Measurements from ENCODE around the gene GSS. TPM values are rescaled to one million over a fixed set of nuclear protein-coding genes. Genes with fewer than 3 reads are reported as not detected.

Gene GSS
- total RNA-seq = 10 to 100 TPM; 36.5 to 40.5 TPM

- peak within 1 kb of the TSS; percentile 95 for H3K4me3 ChIP-seq
- H3K36me3 ChIP-seq = no peaks in the 10 kb centered on the region
- DNase-seq (ENCODE audit: low spot score) (peak; percentile 93), ATAC-seq (ENCODE audit: insufficient number of reproducible peaks, low FRiP score, low read depth) (peak; percentile 88)
- peak within 1 kb of the TSS; percentile 86 to 92 for H3K27ac ChIP-seq
- H3K27me3 ChIP-seq (replicated peaks; ENCODE audit: insufficient read depth) = no peaks in the 10 kb centered on the region
- peaks cover 8 to 16% of the 10 kb centered on the region in 2 donors for H3K4me1 ChIP-seq (ENCODE audit: control insufficient read depth in 1 of 2, low read depth in 2 of 2)
- peak; percentile 51 for TF ChIP-seq CTCF (IDR thresholded peaks at IDR 0.05)
- no peaks in the 10 kb centered on the region for H3K9me3 ChIP-seq
Measured at GRCh38 chr20:34955231-34956040, at the start of gene GSS, which contains the start of gene MYH7B. TSS of gene GSS (minus strand) at chr20:34955806. CDS start at chr20:34951852, 3,954 bp downstream. TSS of gene MYH7B (plus strand) at chr20:34955868. CDS start at chr20:34978006, 22,138 bp downstream.

GRCh38 chr20:35004749-35005462, 49.3 kb upstream of the GSS start:
- Histone ChIP-seq H3K9me3 (no peaks in the 10 kb centered on the region), H3K36me3 (peaks cover 87% of the 10 kb centered on the region), H3K27ac (no peak overlapping the region), H3K4me3 (no peak overlapping the region), H3K4me1 (ENCODE audit: control insufficient read depth in 1 of 2, low read depth in 2 of 2) (peaks cover 3 to 18% of the 10 kb centered on the region in 2 donors), H3K27me3 (replicated peaks; ENCODE audit: insufficient read depth) (no peaks in the 10 kb centered on the region)
- TF ChIP-seq CTCF (IDR thresholded peaks at IDR 0.05) = no peak
- no peak for ATAC-seq (ENCODE audit: insufficient number of reproducible peaks, low FRiP score, low read depth)
- no peak for DNase-seq (ENCODE audit: low spot score)

- no peak for DNase-seq (ENCODE audit: low spot score)
- Histone ChIP-seq H3K36me3 (peaks cover 86% of the 10 kb centered on the region), H3K27me3 (replicated peaks; ENCODE audit: insufficient read depth) (no peaks in the 10 kb centered on the region), H3K27ac (no peak overlapping the region), H3K9me3 (no peaks in the 10 kb centered on the region), H3K4me3 (no peak overlapping the region), H3K4me1 (ENCODE audit: control insufficient read depth in 1 of 2, low read depth in 2 of 2) (peaks cover 3 to 11% of the 10 kb centered on the region in 2 donors)
- TF ChIP-seq CTCF (IDR thresholded peaks at IDR 0.05) = no peak
- no peak for ATAC-seq (ENCODE audit: insufficient number of reproducible peaks, low FRiP score, low read depth)
Measured at GRCh38 chr20:35004051-35004725, 48.6 kb upstream of the GSS start.

GRCh38 chr20:35003211-35004031, 47.8 kb upstream of the GSS start:
- no peak for TF ChIP-seq CTCF (IDR thresholded peaks at IDR 0.05)
- peaks cover 89% of the 10 kb centered on the region for H3K36me3 ChIP-seq

More at GRCh38 chr20:35003211-35004031, 47.8 kb upstream of the GSS start:
- Histone ChIP-seq H3K4me1 (ENCODE audit: control insufficient read depth in 1 of 2, low read depth in 2 of 2) (peaks cover under 1 to 6% of the 10 kb centered on the region in 2 donors), H3K4me3 (no peak overlapping the region), H3K27me3 (replicated peaks; ENCODE audit: insufficient read depth) (no peaks in the 10 kb centered on the region), H3K27ac (no peak overlapping the region), H3K9me3 (no peaks in the 10 kb centered on the region)
- ATAC-seq (ENCODE audit: insufficient number of reproducible peaks, low FRiP score, low read depth) (no peak), DNase-seq (ENCODE audit: low spot score) (no peak)
